ENCODE data around the gene NDRG3.
"Not testable (repeated sequence)": the region's sequence is repeated elsewhere in the genome, so short reads cannot be mapped to it uniquely, and the experiment has no call there.

The NDRG3 gene

GRCh38 chr20:36758276-36758675, 12.4 kb upstream of the NDRG3 start:
- DNase-seq = no peak

GRCh38 chr20:36756496-36756895, 10.6 kb upstream of the NDRG3 start:
- DNase-seq = no peak

- no peak for DNase-seq
Observed at GRCh38 chr20:36754656-36755222, 8.8 kb upstream of the NDRG3 start.

- DNase-seq = no peak
Observed at GRCh38 chr20:36752582-36752981, 6.7 kb upstream of the NDRG3 start.

- DNase-seq = no peak
Observed at GRCh38 chr20:36745234-36745926, 510 bp downstream of the NDRG3 start.

- DNase-seq = no peak
Observed at GRCh38 chr20:36744764-36745191, 1.1 kb downstream of the NDRG3 start.

GRCh38 chr20:36744243-36744642, 1.6 kb downstream of the NDRG3 start:
- no peak for DNase-seq

- DNase-seq = no peak
Observed at GRCh38 chr20:36742558-36742957, 3.3 kb downstream of the NDRG3 start.

- no peak for DNase-seq
Observed at GRCh38 chr20:36741072-36741471, 4.8 kb downstream of the NDRG3 start.

- DNase-seq = no peak
Observed at GRCh38 chr20:36737183-36737499, 8.7 kb downstream of the NDRG3 start.

GRCh38 chr20:36736451-36737182, 9.3 kb downstream of the NDRG3 start:
- no peak for DNase-seq

- no peak for DNase-seq
Observed at GRCh38 chr20:36732456-36732855, 13.4 kb downstream of the NDRG3 start.

- DNase-seq = no peak
Observed at GRCh38 chr20:36728986-36729385, 16.9 kb downstream of the NDRG3 start.

- no peak for DNase-seq
Observed at GRCh38 chr20:36726168-36726567, 19.7 kb downstream of the NDRG3 start.

- DNase-seq = no peak
Observed at GRCh38 chr20:36720510-36720909, 25.4 kb downstream of the NDRG3 start.

GRCh38 chr20:36717657-36718056, 28.2 kb downstream of the NDRG3 start:
- no peak for DNase-seq

GRCh38 chr20:36717021-36717420, 28.9 kb downstream of the NDRG3 start:
- DNase-seq = no peak

- DNase-seq = no peak
Observed at GRCh38 chr20:36712775-36713174, 33.1 kb downstream of the NDRG3 start.

- no peak for DNase-seq
Observed at GRCh38 chr20:36709126-36709525, 36.8 kb downstream of the NDRG3 start.

- DNase-seq = no peak
Observed at GRCh38 chr20:36703530-36703929, 42.4 kb downstream of the NDRG3 start.

GRCh38 chr20:36700438-36700837, 45.5 kb downstream of the NDRG3 start:
- no peak for DNase-seq

- DNase-seq = not testable (repeated sequence)
Observed at GRCh38 chr20:36695467-36695866, 50.4 kb downstream of the NDRG3 start.

- DNase-seq = no peak
Observed at GRCh38 chr20:36688630-36689029, 57.3 kb downstream of the NDRG3 start.

- DNase-seq = no peak
Observed at GRCh38 chr20:36687850-36688249, 58.0 kb downstream of the NDRG3 start.
